ENCODE measurements around the gene C1QTNF1.

GRCh38 chr17:78986649-78987328, 37.2 kb upstream of the C1QTNF1 start:
- TF ChIP-seq YY1 (IDR thresholded peaks at IDR 0.05; ENCODE audit: insufficient read depth, insufficient read length) (no peak), ZNF274 (IDR thresholded peaks at IDR 0.05; ENCODE audit: low read depth, low read length) (no peak)

All from NT2/D1 (cell line).